Spleen (tissue), 7 donors: Measurements from ENCODE around the gene PCED1B.

Source experiments
- CTCF ChIP-seq, 11 experiments: fragments of 200-600 bp in 7 of 11; fragments of 450-650 bp in 4 of 11; sonication (generic) in 4 of 11; IDR thresholded peaks in 8 of 11; conservative IDR thresholded peaks in 3 of 11; 1 replicate in 7 of 11; 2 replicates in 4 of 11; pipeline versions ENCODE4 v1.4.0 to v1.8.0; 2016 to 2021; ENCODE audit warnings: antibody characterized with exemption in 11 of 11, inconsistent platforms in 4 of 11, mild to moderate bottlenecking in 1 of 11
- POLR2A ChIP-seq, 3 donors: fragments of 450-650 bp; IDR thresholded peaks; one replicate each; pipeline ENCODE4 v1.5.1; 2017; ENCODE audit warnings: antibody characterized with exemption in 3 of 3, mild to moderate bottlenecking in 1 of 3
- POLR2AphosphoS5 ChIP-seq, 3 donors: sonication (generic); formaldehyde crosslinking; IDR thresholded peaks; one replicate each; pipeline ENCODE4 v1.5.1; 2017; ENCODE audit warnings: antibody characterized with exemption in 3 of 3
- donor health status: DM: no; HTN: no; CAD: no; lungs with moderate emphysema.
- donor health status: DM: no; HTN: no; CAD: no.
- donor health status: DM: no; HTN: no; CAD: no.

- no peak for TF ChIP-seq CTCF (IDR thresholded peaks at IDR 0.05 in 8 of 11, conservative IDR thresholded peaks at IDR 0.05 in 3 of 11)
- TF ChIP-seq POLR2AphosphoS5 (IDR thresholded peaks at IDR 0.05), result no peak
- TF ChIP-seq POLR2A (IDR thresholded peaks at IDR 0.05), result no peak
Measured at GRCh38 chr12:47141459-47141858, 62.0 kb downstream of the PCED1B start.
